Measurements from ENCODE around the gene RPS10. TPM values are rescaled to one million over a fixed set of nuclear protein-coding genes. Genes with fewer than 3 reads are reported as not detected.

The RPS10 gene
- total and polyA plus RNA-seq, 8 donors: 371 to 4,063 (median 2,070) TPM

- Histone ChIP-seq H3K36me3 (no peaks in the 10 kb centered on the region), H3K9me3 (no peaks in the 10 kb centered on the region), H3K27ac (no peak overlapping the region), H3K27me3 (peaks cover 0 to 37% (median 18%) of the 10 kb centered on the region in 3 donors), H3K4me3 (no peak overlapping the region), H3K4me1 (peaks cover 12 to 16% (median 13%) of the 10 kb centered on the region in 4 donors)
- intact Hi-C loops (cut with DNase I; ENCODE audit: low total_unique reads): no loop called here
- DNase-seq: no peak
- no peak for TF ChIP-seq POLR2A (IDR thresholded peaks at IDR 0.05)
- TF ChIP-seq POLR2AphosphoS5 (IDR thresholded peaks at IDR 0.05): no peak
- TF ChIP-seq CTCF (IDR thresholded peaks at IDR 0.05): no peak
- no peak for TF ChIP-seq EP300 (IDR thresholded peaks at IDR 0.05)
- WGBS, 5 donors: 79 to 91% (median 84%) methylated on average over 4 of the region's 4 CpGs
Measured at GRCh38 chr6:34468378-34468892, 42.6 kb upstream of the RPS10 start.

- WGBS, 5 donors: 34 to 51% (median 41%) methylated on average over 24 to 28 of the region's 28 CpGs
- Histone ChIP-seq H3K36me3 (no peaks in the 10 kb centered on the region), H3K4me3 (peak overlapping the region; percentile 43 to 59 (median 51)), H3K4me1 (peaks cover 12 to 16% (median 13%) of the 10 kb centered on the region in 4 donors), H3K27me3 (peaks cover 0 to 39% (median 18%) of the 10 kb centered on the region in 3 donors), H3K27ac (no peak overlapping the region), H3K9me3 (no peaks in the 10 kb centered on the region)
- TF ChIP-seq POLR2A (IDR thresholded peaks at IDR 0.05) (no peak), CTCF (IDR thresholded peaks at IDR 0.05) (no peak), POLR2AphosphoS5 (IDR thresholded peaks at IDR 0.05) (no peak), EP300 (IDR thresholded peaks at IDR 0.05) (no peak)
- intact Hi-C loops (cut with DNase I; ENCODE audit: low total_unique reads): no loop called here
- DNase-seq: no peak
Measured at GRCh38 chr6:34466242-34467185, 40.6 kb upstream of the RPS10 start.

- TF ChIP-seq POLR2A (IDR thresholded peaks at IDR 0.05) (no peak), POLR2AphosphoS5 (IDR thresholded peaks at IDR 0.05) (no peak), CTCF (IDR thresholded peaks at IDR 0.05) (no peak), EP300 (IDR thresholded peaks at IDR 0.05) (no peak)
- peak; percentile 50 to 77 for DNase-seq
- Histone ChIP-seq H3K36me3 (no peaks in the 10 kb centered on the region), H3K9me3 (no peaks in the 10 kb centered on the region), H3K4me1 (peaks cover 12 to 16% (median 13%) of the 10 kb centered on the region in 4 donors), H3K4me3 (peak within 1 kb of the TSS; percentile 43 to 59 (median 51)), H3K27me3 (peaks cover 0 to 39% (median 18%) of the 10 kb centered on the region in 3 donors), H3K27ac (no peak within 1 kb of the TSS)
- WGBS, 5 donors: 2 to 5% (median 3%) methylated on average over 21 to 67 of the region's 67 CpGs
- intact Hi-C loops (cut with DNase I; ENCODE audit: low total_unique reads): no loop called here
Measured at GRCh38 chr6:34465531-34466241, 39.8 kb upstream of the RPS10 start, which contains the start of gene PACSIN1. PACSIN1 (plus strand) TSS chr6:34466076; CDS start chr6:34526306, 60,230 bp downstream.

- TF ChIP-seq POLR2AphosphoS5 (IDR thresholded peaks at IDR 0.05) (no peak), EP300 (IDR thresholded peaks at IDR 0.05) (no peak), CTCF (IDR thresholded peaks at IDR 0.05) (no peak), POLR2A (IDR thresholded peaks at IDR 0.05) (no peak)
- no peak for DNase-seq
- 66 to 75% (median 71%) methylated on average over 4 of the region's 4 CpGs for WGBS, 5 donors
- no peaks in the 10 kb centered on the region for H3K9me3 ChIP-seq
- H3K27ac ChIP-seq: no peak overlapping the region
- intact Hi-C loops (cut with DNase I; ENCODE audit: low total_unique reads): no loop called here
- peaks cover 0 to 39% (median 18%) of the 10 kb centered on the region in 3 donors for H3K27me3 ChIP-seq
- H3K4me1 ChIP-seq: peaks cover 12 to 19% (median 14%) of the 10 kb centered on the region in 4 donors
- H3K36me3 ChIP-seq: no peaks in the 10 kb centered on the region
- H3K4me3 ChIP-seq: no peak overlapping the region
Measured at GRCh38 chr6:34463849-34464248, 38.0 kb upstream of the RPS10 start.

Measured in stomach (tissue), 9 donors.